Effector memory CD8-positive, alpha-beta T cell (primary cell): ENCODE measurements around the gene SEC16A.

ENCODE experiments used
- ATAC-seq: fragments of 150-1000 bp; cut with Tn5 transposase; replicated peaks from 2 replicates; pipeline ENCODE4 v1.10.0; 2021; ENCODE audit warnings: mild to moderate bottlenecking, moderate library complexity
- DNase-seq, 3 experiments: peaks; one replicate each; pipeline ENCODE4 v3.0.0; 2021
- H3K27ac Mint-ChIP-seq, 2 donors: one replicate each; pipeline ENCODE4 v1.8.0; 2022; ENCODE audit warnings: mild to moderate bottlenecking in 2 of 2, mixed read lengths in 2 of 2, moderate library complexity in 2 of 2
- H3K27me3 Mint-ChIP-seq, 2 donors: one replicate each; pipeline ENCODE4 v1.8.0; 2022; ENCODE audit warnings: mixed read lengths in 2 of 2
- H3K36me3 Mint-ChIP-seq: one replicate; pipeline ENCODE4 v1.8.0; 2022; ENCODE audit warnings: mild to moderate bottlenecking, moderate library complexity, mixed read lengths; ENCODE audit not compliant: insufficient read depth
- H3K4me1 Mint-ChIP-seq, 2 donors: one replicate each; pipeline ENCODE4 v1.8.0; 2022; ENCODE audit warnings: low read depth in 2 of 2, mixed read lengths in 2 of 2
- H3K4me3 Mint-ChIP-seq, 2 donors: one replicate each; pipeline ENCODE4 v1.8.0; 2022; ENCODE audit warnings: mild to moderate bottlenecking in 2 of 2, mixed read lengths in 2 of 2, moderate library complexity in 2 of 2
- H3K9me3 Mint-ChIP-seq, 2 donors: one replicate each; pipeline ENCODE4 v1.8.0; 2022; ENCODE audit warnings: mixed read lengths in 2 of 2

SEC16A gene

GRCh38 chr9:136444102-136444501 is 38.7 kb downstream of the SEC16A start:
- peaks cover 76% of the 10 kb centered on the region for H3K36me3 Mint-ChIP-seq
- no peaks in the 10 kb centered on the region for H3K9me3 Mint-ChIP-seq
- DNase-seq: no peak
- ATAC-seq: no peak
- no peak overlapping the region for H3K4me3 Mint-ChIP-seq
- H3K27ac Mint-ChIP-seq: no peak overlapping the region
- H3K4me1 Mint-ChIP-seq: no peaks in the 10 kb centered on the region
- no peaks in the 10 kb centered on the region for H3K27me3 Mint-ChIP-seq

- Mint-ChIP-seq H3K4me1 (no peaks in the 10 kb centered on the region), H3K27ac (no peak overlapping the region), H3K4me3 (no peak overlapping the region), H3K27me3 (no peaks in the 10 kb centered on the region), H3K9me3 (no peaks in the 10 kb centered on the region), H3K36me3 (peaks cover 76% of the 10 kb centered on the region)
- DNase-seq: no peak
- ATAC-seq: no peak
Measured at GRCh38 chr9:136443687-136444086, 39.2 kb downstream of the SEC16A start.

GRCh38 chr9:136443087-136443486 is 39.8 kb downstream of the SEC16A start:
- DNase-seq (no peak), ATAC-seq (no peak)
- H3K27me3 Mint-ChIP-seq: no peaks in the 10 kb centered on the region
- no peak overlapping the region for H3K4me3 Mint-ChIP-seq
- H3K4me1 Mint-ChIP-seq: peaks cover 4% of the 10 kb centered on the region in 2 donors
- H3K27ac Mint-ChIP-seq: peak overlapping the region in 1 of 2 donors; percentile 94
- no peaks in the 10 kb centered on the region for H3K9me3 Mint-ChIP-seq
- H3K36me3 Mint-ChIP-seq: peaks cover 74% of the 10 kb centered on the region

GRCh38 chr9:136442265-136442664 is 40.6 kb downstream of the SEC16A start:
- DNase-seq: no peak
- Mint-ChIP-seq H3K27me3 (no peaks in the 10 kb centered on the region), H3K9me3 (no peaks in the 10 kb centered on the region), H3K4me1 (peaks cover 9 to 10% of the 10 kb centered on the region in 2 donors), H3K27ac (peak overlapping the region in 1 of 2 donors; percentile 94), H3K4me3 (no peak overlapping the region), H3K36me3 (peaks cover 68% of the 10 kb centered on the region)
- no peak for ATAC-seq

GRCh38 chr9:136441681-136442245 is 41.1 kb downstream of the SEC16A start:
- peak overlapping the region in 1 of 2 donors; percentile 32 for H3K27ac Mint-ChIP-seq
- peaks cover 63% of the 10 kb centered on the region for H3K36me3 Mint-ChIP-seq
- no peak for ATAC-seq
- H3K4me3 Mint-ChIP-seq: no peak overlapping the region
- no peak for DNase-seq
- peaks cover 14 to 15% of the 10 kb centered on the region in 2 donors for H3K4me1 Mint-ChIP-seq
- no peaks in the 10 kb centered on the region for H3K27me3 Mint-ChIP-seq
- H3K9me3 Mint-ChIP-seq: no peaks in the 10 kb centered on the region

GRCh38 chr9:136441191-136441680 is 41.6 kb downstream of the SEC16A start:
- Mint-ChIP-seq H3K36me3 (peaks cover 60% of the 10 kb centered on the region), H3K9me3 (no peaks in the 10 kb centered on the region), H3K27me3 (no peaks in the 10 kb centered on the region), H3K4me1 (peaks cover 18 to 20% of the 10 kb centered on the region in 2 donors), H3K4me3 (peak overlapping the region; percentile 46 to 67), H3K27ac (peak overlapping the region in 1 of 2 donors; percentile 32)
- DNase-seq (no peak), ATAC-seq (no peak)

GRCh38 chr9:136439481-136440408 is 43.1 kb downstream of the SEC16A start, which contains the start of gene INPP5E:
INPP5E (minus strand) TSS chr9:136439845; CDS start chr9:136439419, 426 bp downstream.
- DNase-seq (peak; percentile 82 to 89 (median 89)), ATAC-seq (peak; percentile 84)
- no peaks in the 10 kb centered on the region for H3K9me3 Mint-ChIP-seq
- H3K4me3 Mint-ChIP-seq: peak within 1 kb of the TSS; percentile 82 to 84
- H3K27ac Mint-ChIP-seq: peak within 1 kb of the TSS; percentile 86 to 91
- H3K36me3 Mint-ChIP-seq: peaks cover 45% of the 10 kb centered on the region
- H3K4me1 Mint-ChIP-seq: peaks cover 23 to 27% of the 10 kb centered on the region in 2 donors
- no peaks in the 10 kb centered on the region for H3K27me3 Mint-ChIP-seq

GRCh38 chr9:136438548-136439480 is 44.0 kb downstream of the SEC16A start:
- ATAC-seq: peak; percentile 77
- DNase-seq: peak; percentile 33 to 47 (median 44)
- Mint-ChIP-seq H3K4me3 (peak overlapping the region; percentile 82 to 84), H3K4me1 (peaks cover 23 to 27% of the 10 kb centered on the region in 2 donors), H3K27me3 (no peaks in the 10 kb centered on the region), H3K27ac (peak overlapping the region; percentile 86 to 91), H3K36me3 (peaks cover 36% of the 10 kb centered on the region), H3K9me3 (no peaks in the 10 kb centered on the region)

GRCh38 chr9:136437839-136438547 is 44.8 kb downstream of the SEC16A start:
- peaks cover 23 to 27% of the 10 kb centered on the region in 2 donors for H3K4me1 Mint-ChIP-seq
- ATAC-seq: no peak
- H3K27me3 Mint-ChIP-seq: no peaks in the 10 kb centered on the region
- no peaks in the 10 kb centered on the region for H3K9me3 Mint-ChIP-seq
- H3K4me3 Mint-ChIP-seq: peak overlapping the region; percentile 82 to 84
- peaks cover 32% of the 10 kb centered on the region for H3K36me3 Mint-ChIP-seq
- DNase-seq: no peak
- peak overlapping the region; percentile 86 to 91 for H3K27ac Mint-ChIP-seq

- H3K4me1 Mint-ChIP-seq: peaks cover 23 to 27% of the 10 kb centered on the region in 2 donors
- H3K27ac Mint-ChIP-seq: peak overlapping the region; percentile 90 to 91
- H3K4me3 Mint-ChIP-seq: peak overlapping the region; percentile 82 to 84
- DNase-seq (no peak), ATAC-seq (no peak)
- H3K9me3 Mint-ChIP-seq: no peaks in the 10 kb centered on the region
- no peaks in the 10 kb centered on the region for H3K27me3 Mint-ChIP-seq
- H3K36me3 Mint-ChIP-seq: peaks cover 27% of the 10 kb centered on the region
Measured at GRCh38 chr9:136437430-136437829, 45.4 kb downstream of the SEC16A start.

GRCh38 chr9:136436055-136436634 is 46.7 kb downstream of the SEC16A start:
- ATAC-seq (no peak), DNase-seq (no peak)
- Mint-ChIP-seq H3K4me3 (peak overlapping the region; percentile 82 to 84), H3K4me1 (peaks cover 23 to 27% of the 10 kb centered on the region in 2 donors), H3K27me3 (no peaks in the 10 kb centered on the region), H3K9me3 (no peaks in the 10 kb centered on the region), H3K27ac (peak overlapping the region in 1 of 2 donors; percentile 56), H3K36me3 (peaks cover 17% of the 10 kb centered on the region)

GRCh38 chr9:136434580-136435169 is 48.2 kb downstream of the SEC16A start:
- no peak overlapping the region for H3K4me3 Mint-ChIP-seq

More at GRCh38 chr9:136434580-136435169, 48.2 kb downstream of the SEC16A start:
- Mint-ChIP-seq H3K4me1 (peaks cover 23 to 27% of the 10 kb centered on the region in 2 donors), H3K27me3 (no peaks in the 10 kb centered on the region), H3K27ac (no peak overlapping the region), H3K9me3 (no peaks in the 10 kb centered on the region), H3K36me3 (peaks cover 8% of the 10 kb centered on the region)
- DNase-seq: no peak
- ATAC-seq: no peak
